Posterior vena cava (tissue), 2 donors: ENCODE measurements around the gene HOXA11. TPM values are rescaled to one million over a fixed set of nuclear protein-coding genes. Genes with fewer than 3 reads are reported as not detected.

Source experiments
- DNase-seq: peaks from one replicate; pipeline ENCODE4 v3.0.0-alpha.2; 2020; ENCODE audit warnings: low spot score
- intact Hi-C, 2 donors: fragments of 100-400 bp; cut with DNase I; formaldehyde crosslinking; loops; one replicate each; pipeline versions ENCODE4 v1.14.1 to v1.14.2; 2022 to 2023
- long read RNA-seq, 2 donors: library from polyadenylated mRNA; unstranded; transcript quantifications; one replicate each; pipeline ENCODE4 v2.0.0, GENCODE V29; 2020 to 2021
- total RNA-seq, 2 donors: library from RNA; stranded (reverse); fragmentation: NEBNext Ultra II Directional; extraction: Animal tissue kit (Norgen Biotek cat#: 25700); gene quantifications; one replicate each; pipeline ENCODE4 v1.2.1, GENCODE V29; 2021
- donor health status: DM: yes; HTN: yes; CAD: no.
- donor health status: DM: yes; HTN: yes; CAD: no.

HOXA11 gene
- total RNA-seq: 1 to 10 TPM in 1 of 2 donors, under 1 TPM in 1; 0.51 to 1.1 TPM
- long read RNA-seq, donor 1, partial matches to known transcripts: 0 of 1 reads
- long read RNA-seq, donor 1, other reads (novel, unspliced or antisense): 0 of 1 reads
- long read RNA-seq, donor 2: 0 reads

DNA sequence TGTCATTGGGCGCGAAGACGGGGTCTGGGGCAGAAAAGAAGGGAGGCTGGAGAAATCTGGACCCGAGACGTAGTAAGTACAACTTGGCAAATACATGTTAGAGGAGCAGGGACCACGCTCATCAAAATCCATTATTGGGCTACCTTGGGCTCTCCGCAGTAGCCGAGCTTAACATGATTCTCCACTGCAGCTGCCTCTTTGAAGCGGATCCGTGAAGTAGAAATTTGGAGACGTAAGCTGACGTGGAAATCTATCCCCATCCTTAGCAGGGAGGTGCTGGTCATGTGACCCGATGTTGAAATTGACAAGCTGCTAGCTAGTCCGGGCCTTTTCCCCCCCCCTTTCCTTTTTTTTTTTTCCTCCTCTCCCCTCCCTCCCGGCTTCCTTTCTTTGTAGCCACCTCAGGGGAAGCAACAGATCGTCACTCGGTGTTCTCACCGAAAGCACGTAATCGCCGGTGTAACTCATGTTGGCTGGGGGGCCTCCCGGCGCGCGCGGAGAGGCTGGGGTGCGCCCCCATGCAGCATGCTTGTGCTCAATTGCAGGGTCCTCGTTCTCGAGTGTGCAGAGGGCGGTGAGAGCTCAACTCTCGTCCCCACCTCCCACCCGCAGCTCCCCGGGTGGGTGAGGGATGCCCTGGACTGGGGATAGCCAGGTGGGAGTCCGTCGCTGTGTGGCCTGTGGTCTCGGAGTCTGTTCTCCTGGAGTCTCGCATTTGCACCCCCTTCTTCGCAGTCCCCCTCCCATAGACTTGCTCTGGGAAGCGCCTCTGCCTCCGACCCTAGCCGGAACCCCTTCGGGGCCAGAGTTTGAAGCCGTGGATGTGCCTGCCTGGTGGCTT, at the start of gene HOXA11:
Gene HOXA11 (minus strand): TSS at position 220 of the 841 bp plus-strand sequence. CDS start 88 bp downstream, at position 132.
- intact Hi-C loops: no loop called here
- DNase-seq: peak; percentile 76

DNA sequence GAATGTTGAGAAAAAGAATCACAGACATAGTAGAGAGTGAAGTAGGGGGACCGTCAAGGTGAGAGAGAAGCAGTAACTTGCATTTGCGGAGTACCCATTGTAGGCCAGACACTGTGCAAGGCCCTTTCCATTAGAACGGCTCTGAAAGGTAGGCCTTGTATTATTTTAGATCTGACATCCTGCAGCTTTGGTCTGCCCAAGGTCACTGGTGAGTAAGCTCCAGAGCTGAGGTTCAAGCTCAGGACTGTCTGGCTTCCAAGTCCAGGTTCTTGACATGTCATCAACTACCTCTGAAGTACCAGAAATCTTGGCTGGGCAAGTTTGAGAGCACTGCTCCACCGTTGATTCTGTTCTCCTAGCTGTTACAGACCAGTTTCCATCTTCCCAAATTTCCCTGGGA, 44.4 kb upstream of the HOXA11 start:
- intact Hi-C loops: no loop called here
- DNase-seq: no peak

DNA sequence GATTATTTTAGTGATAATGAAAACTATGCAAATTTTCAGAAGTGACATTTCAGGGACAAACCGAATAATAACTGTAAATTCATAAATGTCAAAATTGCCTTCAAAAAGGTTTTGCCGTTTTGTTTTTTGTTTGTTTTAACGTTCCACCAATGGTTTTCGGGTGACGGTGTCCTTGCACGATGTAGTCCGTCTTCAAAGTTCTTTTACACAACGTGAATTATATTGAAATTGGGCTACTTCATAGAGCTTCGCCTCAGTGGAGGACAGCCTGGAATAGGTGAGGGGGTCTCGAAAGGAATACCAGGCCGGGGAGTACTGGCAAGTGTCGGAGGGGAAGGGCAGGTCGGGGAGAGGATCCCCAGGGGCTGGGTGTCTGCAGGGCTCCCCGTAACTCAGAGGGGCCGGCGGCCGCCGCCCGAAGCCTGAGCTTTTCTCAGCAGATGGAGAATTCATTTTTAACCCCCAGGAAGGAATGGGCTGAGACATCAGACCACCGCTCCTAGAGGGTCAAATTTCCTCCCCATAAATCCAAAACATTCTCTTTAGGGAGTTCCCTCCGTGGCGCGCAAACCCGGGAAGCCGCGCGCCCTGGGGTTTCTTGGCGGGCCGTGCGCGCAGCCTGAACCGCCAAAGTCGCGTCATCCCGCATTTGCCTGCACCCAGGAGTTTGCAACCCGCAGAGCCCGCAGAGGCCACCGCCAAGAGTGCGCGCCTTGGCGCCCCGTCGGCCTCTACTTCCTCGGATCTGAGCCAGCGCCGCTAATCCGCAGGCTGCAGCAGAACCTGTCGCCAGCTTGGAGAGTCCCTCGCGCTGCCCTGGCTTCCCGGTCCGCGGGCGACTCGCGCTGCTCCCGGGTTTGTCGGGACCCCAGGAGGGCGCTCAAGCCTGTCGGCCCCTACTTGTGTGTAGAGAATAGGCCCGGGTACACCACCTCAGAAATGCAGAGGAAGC, 40.2 kb upstream of the HOXA11 start:
- intact Hi-C loops: no loop called here

DNA sequence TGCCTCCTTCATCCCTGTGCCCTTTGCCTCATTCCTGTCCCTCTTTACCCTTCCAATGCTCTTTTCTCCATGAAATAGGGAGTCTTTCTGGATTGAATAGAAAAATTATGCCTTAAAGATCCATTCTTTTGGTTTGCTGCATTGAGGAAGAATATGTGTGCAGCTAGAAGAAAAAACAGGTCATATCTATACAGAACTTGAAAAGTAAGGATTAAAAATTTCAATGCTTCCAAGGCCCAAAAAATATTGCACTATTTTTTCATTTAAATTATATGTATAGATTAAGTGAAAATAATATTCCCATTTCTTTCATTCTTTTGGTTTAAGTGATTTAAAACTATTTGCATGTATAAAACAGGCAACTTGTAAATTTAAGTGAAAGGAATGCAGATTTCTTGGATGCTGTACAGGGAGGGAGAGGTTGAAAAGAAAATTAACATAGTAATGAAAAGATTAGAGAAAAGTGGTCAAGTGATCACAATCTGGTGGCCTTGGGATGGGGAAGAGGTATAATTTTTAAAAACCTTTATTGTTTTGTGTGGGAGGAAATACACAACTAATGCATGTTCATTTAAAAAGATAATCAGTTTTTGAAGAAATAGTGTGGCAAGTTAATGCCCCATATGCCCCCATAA, 39.0 kb upstream of the HOXA11 start:
- intact Hi-C loops: no loop called here
- DNase-seq: no peak

More for the DNA sequence above, 40.2 kb upstream of the HOXA11 start:
- peak; percentile 69 for DNase-seq

DNA sequence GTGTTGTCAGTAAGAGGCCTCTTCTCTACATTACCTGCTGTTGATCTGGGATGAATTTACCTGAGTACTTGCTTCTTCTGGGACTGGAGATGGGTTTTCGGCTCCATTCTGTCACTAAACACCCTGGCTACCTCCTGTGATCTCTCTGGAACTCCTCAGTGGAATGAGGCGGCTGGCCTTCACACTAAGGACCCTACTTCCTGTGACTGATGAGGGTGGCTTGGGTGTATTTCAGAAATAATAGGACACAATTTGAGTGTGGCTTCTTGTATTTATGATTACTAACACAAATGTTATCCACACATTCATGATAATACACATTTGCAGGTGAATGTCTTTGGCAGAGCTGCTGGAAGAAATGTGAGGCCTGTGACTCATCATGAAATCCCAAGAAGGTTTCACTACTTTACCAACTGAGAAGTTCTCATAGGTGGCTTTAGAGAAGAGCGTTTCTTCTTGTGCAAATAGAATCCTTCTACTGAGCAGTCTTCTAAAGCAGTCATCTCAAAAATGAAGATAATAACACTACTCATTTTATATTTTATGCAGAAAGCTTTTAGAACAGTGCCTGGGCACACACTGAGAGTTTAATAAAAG, 36.3 kb upstream of the HOXA11 start:
- intact Hi-C loops: no loop called here
- DNase-seq: no peak

DNA sequence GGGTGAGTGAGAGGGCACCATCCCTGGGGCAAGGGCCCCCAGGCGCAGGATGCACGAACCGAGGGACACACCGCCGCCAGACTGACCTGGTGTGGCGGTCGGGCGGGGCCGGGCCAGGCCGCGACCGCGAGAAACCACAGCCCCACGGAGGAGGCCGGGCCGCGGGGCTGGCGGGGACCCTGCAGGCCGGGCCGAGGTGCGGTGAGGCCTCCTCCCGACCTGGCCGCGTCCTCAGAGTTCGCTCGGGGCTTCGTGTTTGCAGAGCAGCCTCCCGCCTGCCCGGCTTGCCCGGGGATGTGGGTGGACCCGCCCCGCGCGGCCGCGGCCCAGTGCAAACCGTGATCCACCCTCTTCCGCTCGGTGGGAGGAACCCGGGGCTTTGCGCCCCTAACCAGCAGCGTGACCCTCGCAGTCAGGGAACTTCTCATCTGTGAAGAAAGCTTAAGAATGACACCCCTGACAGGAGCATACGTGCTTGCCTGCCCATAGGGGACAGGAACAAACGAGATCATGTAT, 35.5 kb upstream of the HOXA11 start:
- DNase-seq: peak; percentile 70
- intact Hi-C loops: no loop called here

DNA sequence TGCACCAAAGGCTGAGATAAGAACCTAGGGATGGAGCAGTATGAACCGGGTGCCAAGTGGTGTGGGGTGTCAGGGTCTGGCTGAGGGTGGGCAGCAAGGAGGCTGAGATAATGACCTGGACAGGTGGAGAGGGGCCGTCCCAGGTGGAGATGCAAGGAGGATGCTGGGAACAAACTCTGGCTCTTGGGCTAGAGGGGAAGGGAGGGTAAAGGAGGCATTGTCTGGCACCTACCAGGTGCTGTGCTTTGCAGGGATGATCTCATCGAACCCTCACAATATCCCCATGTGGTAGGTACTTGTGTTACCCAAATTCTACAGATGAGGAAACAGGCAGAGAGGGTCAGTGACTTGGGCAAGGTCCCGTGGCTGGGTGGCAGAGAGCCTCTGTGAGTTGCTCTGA, 34.8 kb upstream of the HOXA11 start:
- no peak for DNase-seq
- intact Hi-C loops: loop anchor here in 1 of 2 donors (10.0 kb wide), 1 partner anchor 545 kb away; no protein-coding TSS in a partner anchor

DNA sequence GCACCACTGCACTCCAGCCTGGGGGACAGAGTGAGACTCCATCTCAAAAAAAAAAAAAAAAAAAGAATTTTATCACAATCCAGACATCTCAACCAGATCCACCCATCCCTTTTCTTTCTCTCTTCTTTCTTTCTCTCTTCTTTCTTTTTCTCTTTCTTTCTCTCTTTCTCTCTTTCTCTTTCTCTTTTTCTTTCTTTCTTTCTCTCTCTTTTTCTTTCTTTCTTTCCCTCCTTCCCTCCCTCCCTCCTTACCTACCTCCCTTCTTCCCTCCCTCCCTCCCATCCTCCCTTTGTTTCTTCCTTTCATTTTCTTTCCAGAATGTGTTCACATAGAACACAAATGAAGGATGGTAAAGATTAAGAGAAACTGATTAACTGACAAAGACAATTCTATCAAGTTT, 32.9 kb upstream of the HOXA11 start:
- intact Hi-C loops: loop anchor here in 1 of 2 donors (10.0 kb wide), 1 partner anchor 547 kb away; no protein-coding TSS in a partner anchor
- no peak for DNase-seq

DNA sequence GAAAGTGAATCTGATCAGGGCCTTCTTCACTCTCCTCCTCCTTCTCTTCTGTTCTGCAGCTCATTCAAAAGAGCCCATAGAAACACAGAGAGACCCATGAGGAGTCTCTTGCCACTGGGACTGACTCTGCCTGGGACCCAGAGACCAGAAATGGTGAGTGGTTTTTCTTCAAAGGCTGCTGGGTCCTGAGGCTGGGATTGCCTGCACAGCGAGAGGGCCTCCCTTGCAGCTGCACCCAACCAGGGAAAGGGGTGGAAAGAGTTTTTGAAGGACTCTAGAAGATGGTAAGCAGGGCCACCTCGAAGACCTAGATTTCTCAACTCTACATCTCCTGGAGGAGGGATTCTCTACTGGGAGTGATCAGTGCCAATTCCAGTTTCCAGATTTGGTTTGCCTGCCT, 30.3 kb upstream of the HOXA11 start:
- no peak for DNase-seq
- intact Hi-C loops: loop anchor here in 1 of 2 donors (10.0 kb wide), 1 partner anchor 549 kb away; no protein-coding TSS in a partner anchor

DNA sequence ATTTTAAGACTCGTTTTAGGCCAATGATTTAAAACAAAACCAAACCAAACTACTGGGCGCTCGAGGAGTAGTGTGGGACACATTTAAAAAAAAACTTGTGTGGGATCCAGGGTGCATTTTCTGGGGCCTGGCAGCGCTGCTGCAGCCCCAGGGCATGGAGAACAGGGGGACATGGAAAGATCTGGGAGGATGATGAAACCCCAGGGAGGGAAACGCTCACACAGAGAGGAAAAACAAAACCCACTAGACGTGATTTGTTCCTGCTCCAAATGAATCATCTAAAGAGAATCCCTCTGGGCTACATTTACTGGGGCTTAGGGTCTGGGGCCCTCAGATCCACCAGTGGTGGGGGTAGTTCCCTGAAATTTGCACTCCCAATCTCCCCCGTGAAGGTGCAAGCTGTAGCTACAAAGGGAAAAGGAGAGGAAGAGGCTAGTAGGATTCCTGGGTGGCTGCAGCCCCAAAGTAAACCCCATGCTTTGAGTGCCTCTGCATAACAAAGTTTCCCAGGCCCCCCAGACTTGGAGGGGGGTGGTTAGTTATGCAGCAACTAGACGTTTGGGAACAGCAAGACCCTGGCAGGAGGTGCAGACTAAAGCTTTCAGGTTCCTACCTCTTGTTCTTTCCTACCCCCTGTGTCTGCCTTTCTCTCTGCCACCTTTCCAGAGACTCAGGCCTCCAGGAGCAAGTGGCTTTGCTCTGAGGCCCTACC, 29.4 kb upstream of the HOXA11 start:
- no peak for DNase-seq
- intact Hi-C loops: loop anchor here (5.0 to 10.0 kb wide), 2 partner anchors 363 to 550 kb away; no protein-coding TSS in a partner anchor

DNA sequence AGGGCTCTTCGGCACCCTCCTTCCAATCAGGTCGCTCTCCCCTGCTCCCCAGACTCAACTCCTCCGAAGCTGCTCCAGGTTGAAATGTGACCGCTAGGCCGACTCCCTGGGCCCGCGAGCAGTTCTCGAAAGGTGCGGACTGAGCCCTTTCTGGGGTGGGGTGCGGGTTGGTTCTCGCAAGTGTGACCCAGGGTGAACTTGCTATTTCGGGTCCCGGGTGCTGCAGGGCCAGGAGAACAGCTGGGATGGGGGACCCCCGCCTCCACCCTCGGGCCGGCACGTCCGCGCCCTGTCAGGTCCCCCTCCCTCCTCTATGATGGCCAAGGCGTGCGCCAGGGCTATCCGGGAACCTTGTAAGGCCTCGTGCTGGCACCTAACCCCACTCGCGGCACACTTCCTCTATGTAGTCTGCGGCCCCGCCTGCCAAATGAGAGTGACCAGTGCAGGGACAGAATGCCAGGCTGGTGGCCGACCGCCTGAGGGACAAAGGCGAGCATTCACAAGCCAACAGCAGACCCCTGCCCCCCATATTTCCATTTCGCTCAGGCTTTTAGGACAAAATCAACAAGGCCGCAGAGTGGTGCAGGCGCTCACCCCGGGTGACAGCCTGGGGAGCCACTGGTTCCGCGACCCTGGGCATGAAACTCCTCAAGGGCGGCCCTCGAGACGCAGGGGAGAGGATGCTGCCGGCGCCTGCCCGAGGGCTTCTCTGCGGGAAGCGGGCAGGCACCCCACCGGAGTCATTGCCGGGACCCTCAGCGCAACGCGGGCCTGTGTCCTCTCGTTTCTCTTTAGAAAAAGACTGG, 28.6 kb upstream of the HOXA11 start:
- intact Hi-C loops: loop anchor here (5.0 to 10.0 kb wide), 2 partner anchors 364 to 551 kb away; no protein-coding TSS in a partner anchor
- DNase-seq: peak; percentile 77

DNA sequence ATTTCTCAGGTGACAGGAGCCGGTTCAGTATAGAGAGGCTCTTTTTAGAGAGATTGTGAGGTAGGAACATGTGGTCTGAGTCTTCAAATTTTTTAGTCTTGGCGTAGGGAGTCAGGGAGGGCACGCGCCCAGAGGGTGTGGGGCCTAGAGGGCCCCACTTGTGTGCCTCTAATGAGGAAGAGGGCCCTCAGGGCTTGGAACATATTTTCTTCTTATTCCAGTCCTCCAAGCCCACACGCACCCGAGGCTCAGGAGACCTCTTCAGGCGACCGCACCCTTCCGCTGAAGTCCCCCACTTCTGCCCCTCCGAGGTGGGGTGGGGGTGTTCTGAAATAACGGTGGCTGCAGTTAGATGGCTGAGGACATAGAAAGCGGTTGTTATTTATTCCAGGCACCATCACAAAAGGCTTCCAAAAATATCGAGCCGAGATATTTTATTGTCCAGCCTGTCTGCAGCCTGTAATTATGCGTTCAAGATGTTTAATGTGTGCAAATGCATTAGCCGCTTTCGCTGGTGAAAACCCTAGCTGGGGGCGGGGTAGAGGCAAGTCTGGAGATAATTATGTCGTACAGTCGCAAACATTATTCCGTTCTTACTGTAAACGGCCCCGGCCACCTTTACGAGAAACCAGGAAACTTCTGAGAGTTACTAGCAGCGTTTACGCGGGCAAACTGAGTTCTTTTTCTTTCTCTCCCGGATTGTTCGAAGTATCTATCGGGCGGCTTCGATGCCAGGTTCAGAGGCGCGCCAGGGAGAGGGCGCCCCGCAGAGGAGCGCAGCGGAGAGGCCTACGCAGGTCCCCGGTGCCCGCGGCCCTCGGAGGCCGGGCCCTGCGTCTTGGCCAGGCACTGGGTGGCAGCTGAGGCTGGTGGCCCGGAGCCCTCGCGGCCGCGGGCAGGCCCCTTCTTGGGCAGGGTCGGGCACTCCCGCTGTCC, 27.7 kb upstream of the HOXA11 start:
- DNase-seq: peak; percentile 73
- intact Hi-C loops: loop anchor here (5.0 to 10.0 kb wide), 2 partner anchors 365 to 552 kb away; no protein-coding TSS in a partner anchor

DNA sequence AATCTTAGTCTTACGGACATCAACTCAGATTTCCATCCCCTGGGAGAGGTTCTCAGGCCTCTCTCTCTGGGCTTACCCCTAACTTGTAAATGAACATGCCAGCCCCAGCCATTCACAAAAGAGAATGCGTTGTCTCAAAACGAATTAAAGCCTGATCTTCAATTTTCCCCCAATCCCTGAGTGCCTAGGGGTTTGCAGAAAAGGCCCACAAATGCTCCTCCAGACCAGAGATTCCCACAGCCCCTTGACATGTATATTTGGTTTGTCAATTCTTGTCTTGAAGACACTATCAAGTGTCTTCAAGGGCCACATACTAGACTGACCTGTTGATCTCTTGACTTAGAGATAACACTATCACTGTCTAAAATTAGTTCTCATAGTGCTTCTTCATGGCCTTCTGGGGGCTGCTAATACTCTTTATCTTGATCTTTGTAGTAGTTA, 26.8 kb upstream of the HOXA11 start:
- intact Hi-C loops: loop anchor here (5.0 to 10.0 kb wide), 2 partner anchors 366 to 553 kb away; no protein-coding TSS in a partner anchor
- DNase-seq: no peak

DNA sequence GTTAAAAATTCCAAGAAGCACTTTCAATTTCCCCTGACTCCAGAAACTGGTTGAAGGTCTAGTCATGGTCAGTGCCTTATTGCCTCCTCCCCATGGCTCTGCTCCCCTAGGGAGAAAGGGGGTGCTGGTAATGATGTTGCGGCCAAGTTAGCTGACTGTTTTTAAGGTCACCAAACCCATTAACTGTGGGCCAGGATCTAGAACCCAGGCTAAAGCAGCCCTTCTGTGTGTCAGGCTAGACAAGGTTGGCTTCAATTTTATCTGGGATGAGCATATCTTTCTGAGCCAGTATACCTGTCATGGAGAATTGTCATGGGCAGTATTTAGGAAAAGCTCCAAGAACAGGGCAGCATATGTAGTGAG, 26.0 kb upstream of the HOXA11 start:
- DNase-seq: no peak
- intact Hi-C loops: loop anchor here (5.0 to 10.0 kb wide), 2 partner anchors 366 to 554 kb away; no protein-coding TSS in a partner anchor

DNA sequence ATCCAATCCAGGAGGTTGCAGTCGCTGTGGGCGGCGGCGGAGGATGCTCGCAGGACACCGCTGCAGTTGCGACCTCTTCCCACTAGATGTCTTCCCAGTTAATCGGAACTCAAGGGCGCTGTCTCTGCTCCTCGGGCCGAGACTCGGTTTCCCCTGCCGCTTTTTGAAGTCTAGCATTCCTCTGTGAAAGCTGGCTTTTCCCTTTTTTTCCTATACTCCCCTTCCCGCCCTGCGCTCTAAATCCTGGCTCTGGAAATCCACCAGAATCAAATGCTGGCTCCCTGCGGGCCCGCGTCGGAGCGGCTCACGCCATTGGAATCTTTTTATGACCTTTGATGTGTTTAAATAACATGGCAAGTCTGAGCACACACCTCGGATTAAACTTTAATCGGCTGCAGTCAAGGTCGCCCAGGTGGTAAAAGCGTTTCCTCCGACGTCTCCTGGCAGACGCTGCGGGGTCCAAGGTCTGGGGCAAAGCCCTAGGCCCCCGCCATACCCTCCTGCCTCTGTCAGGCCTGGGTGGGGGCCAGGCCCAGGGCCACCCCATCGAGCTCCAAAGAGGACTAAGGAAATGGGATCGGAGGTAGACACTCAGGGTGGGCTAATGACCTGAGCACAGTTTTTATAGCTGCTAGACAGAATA, 25.5 kb upstream of the HOXA11 start:
- intact Hi-C loops: loop anchor here (5.0 to 10.0 kb wide), 2 partner anchors 367 to 554 kb away; no protein-coding TSS in a partner anchor
- DNase-seq: peak; percentile 84
